GM12874 (cell line): Measurements from ENCODE around the gene SLC27A3.

Experiments used
- TF ChIP-seq, protein P1 (sequence below): IDR thresholded peaks from 2 replicates; pipeline ENCODE4 v1.5.1; 2011; ENCODE audit warnings: low read depth, mild to moderate bottlenecking, control low read depth, low read length, moderate library complexity; ENCODE audit not compliant: insufficient read depth

The SLC27A3 gene

DNA sequence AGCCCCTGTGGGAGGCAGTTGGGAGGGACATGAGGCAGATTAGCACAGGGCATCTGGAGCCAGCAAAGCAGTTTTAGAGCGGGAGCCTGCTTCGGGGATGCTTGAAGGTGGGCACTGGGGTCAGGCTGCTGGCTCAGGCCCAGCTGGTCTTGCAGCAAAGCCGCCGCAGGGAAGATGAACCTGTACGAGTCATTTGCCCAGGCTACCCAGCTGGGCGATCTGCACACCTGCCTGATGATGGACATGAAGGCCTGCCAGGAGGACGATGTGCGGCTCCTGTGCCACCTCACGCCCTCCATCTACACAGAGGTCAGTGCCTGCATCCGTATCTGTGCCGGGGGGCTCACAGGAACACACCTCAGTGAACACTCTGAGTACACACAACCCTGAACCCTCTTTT is 7.7 kb upstream of the SLC27A3 start:
- TF ChIP-seq, protein P1, sequence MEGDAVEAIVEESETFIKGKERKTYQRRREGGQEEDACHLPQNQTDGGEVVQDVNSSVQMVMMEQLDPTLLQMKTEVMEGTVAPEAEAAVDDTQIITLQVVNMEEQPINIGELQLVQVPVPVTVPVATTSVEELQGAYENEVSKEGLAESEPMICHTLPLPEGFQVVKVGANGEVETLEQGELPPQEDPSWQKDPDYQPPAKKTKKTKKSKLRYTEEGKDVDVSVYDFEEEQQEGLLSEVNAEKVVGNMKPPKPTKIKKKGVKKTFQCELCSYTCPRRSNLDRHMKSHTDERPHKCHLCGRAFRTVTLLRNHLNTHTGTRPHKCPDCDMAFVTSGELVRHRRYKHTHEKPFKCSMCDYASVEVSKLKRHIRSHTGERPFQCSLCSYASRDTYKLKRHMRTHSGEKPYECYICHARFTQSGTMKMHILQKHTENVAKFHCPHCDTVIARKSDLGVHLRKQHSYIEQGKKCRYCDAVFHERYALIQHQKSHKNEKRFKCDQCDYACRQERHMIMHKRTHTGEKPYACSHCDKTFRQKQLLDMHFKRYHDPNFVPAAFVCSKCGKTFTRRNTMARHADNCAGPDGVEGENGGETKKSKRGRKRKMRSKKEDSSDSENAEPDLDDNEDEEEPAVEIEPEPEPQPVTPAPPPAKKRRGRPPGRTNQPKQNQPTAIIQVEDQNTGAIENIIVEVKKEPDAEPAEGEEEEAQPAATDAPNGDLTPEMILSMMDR: no peak

DNA sequence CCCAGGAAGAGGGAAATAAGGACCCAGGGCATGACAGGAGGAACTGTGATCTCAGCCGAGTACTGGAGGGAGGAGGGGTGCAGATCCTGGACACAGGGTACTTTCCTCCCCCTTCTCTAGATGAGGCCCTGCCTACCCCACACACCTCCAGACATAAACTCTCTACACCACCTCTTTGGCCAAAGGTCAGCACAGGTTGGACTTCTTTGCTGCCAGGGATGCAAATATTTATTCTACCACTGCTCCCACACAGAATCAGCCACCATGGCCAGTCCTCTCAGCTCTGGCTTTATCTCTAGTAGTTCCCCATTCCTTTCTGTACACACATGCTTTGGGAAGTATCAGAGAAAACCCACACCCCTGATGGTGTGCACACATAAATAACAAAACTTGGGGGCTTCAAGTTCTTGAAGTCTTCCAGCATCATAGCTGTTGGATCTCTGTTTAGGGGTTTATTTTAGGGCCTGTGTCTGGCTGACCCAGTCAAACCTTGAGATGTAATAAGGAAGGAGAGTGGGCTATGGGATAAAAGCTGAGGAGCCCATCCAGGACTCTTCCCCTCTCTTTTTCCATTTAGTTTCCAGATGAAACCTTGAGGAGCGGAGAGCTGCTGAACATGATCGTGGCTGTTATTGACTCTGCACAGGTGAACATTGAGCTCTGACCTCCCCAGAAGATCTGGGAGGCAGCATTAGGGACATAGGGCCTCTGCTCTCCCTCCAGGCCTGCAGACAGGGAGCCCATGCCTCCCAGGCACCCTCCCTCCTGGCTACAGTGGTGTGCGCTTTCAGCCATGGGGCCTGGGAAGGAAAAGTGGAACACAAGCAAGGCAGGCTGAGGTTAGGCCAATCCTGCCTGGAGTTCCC is 6.7 kb upstream of the SLC27A3 start:
- TF ChIP-seq, protein P1: no peak

DNA sequence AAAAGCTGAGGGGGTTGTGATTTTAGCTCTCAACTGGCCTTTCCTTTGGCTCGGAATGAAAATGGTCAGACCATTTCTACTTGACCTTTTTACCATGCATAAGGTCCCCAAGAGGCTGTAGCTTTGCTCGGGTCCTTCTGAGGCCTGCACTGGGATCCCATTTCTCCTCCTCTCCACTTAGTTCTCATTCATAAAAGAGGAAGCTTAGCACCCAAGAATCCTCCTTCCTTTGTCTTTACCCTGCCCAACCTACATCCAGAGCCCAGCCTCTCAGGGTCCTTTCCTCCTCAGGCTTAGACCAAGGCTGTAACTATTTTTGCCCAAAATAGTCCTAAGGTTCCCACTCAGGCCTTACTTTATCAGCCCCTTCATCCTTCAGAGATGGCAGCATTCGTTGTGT is 6.0 kb upstream of the SLC27A3 start:
- TF ChIP-seq, protein P1: no peak

DNA sequence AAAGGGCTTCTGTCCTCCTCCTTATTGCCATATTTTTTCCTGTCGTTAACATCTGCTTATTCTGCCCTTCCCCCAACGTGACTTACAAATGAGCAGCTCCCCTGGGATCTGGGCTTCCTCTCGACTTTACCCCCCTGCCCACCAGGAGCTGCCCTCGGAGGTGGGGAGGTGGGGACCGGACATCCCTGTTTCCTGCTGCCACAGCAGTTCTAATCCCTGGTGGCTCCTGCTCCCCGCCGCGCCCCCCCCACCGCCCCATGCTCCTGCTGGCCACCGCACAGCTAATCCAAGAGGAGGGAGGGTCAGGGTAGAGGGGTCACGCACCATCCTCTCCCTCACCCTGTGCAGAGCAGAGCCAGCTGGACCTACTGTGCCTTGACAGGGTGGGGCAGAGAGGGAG is 4.4 kb upstream of the SLC27A3 start:
- TF ChIP-seq, protein P1: no peak

DNA sequence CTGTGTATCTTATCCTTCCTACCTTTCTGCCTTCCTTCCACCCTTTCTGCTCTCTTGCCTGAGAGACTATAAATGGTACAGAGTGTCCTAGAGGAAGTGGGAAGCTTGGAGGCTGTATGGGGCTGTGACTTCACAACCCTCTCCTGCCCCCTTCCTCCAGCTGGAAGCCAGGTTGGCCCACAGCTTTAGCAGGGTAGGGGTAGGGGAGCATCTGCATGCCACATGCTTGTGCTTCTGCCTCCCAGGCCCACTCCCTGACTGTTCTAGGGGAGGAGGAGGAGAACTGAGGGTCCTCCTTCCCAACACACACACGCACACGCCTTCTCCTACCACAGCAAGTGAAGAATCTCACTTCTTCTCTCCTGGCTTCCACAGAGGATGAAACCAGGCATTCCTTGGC is 3.9 kb upstream of the SLC27A3 start:
- TF ChIP-seq, protein P1: no peak

DNA sequence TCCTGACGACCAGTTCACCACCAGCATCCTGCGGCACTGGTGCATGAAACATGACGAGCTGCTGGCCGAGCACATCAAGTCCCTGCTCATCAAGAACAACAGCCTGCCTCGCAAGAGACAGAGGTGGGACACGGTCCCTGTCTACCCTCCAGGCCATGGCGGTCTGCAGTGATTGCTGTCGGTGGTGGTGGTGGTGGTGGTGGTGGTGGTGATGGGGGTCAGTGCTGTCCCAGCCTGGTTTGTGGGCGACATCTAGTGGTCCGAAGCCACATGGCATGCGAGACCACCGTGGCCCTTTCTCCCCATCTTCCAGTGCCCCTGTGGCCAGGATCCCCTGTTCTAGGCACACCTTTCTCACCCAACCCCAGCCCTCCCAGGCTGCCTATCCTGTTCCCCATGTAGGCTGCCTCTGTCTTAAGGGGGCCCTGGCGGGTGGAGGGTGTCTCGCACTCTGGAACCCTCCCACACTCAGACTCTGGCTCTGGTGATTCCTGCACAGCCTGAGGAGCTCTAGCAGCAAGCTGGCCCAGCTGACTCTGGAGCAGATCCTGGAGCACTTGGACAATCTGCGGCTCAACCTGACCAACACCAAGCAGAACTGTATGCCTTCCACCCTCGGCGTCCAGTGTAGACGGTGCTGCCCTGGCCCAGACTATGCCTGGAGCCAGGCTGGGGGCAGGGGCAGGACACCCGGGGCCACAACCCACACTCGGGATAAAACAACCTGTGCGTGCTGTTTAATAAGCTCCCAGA is 3.2 kb upstream of the SLC27A3 start:
- TF ChIP-seq, protein P1: peak; percentile 55

DNA sequence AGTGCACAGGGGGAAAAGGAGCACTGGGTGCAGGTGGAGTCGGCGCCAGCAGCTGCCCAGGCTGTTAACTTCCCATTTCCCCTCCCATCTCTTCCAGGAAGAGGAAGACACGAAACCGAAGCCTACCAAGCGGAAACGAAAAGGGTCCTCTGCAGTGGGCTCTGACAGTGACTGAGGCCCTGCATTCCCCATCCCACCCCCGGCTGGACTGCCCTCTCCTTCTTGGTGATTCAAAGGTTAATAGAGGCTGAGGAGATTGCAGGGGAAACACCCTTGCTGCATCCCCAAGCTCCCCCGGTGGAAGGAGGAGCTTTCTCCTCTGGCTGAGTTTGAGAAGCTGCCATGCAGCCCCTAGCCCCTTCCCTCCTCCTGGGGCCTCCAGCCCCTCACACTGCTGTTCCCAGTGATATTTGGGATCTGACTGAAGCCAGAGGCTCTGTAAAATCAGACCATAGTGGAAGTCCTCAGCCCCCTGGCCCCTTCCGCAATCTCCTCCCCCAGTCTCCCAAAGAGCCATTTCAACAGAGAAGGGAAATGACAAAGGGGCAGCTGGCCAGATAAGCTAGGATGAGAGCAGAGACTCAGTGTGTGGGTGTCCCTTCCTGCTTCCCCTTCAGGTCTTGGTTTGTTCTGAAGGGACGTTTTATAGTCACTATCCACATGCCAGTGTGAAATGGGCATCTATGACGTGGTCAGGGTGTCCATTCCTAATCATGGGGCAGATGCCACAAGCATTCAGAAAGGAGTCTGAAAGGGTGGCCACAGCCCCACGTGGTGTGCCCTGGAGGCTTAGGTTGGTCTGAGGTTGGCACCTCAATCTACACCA is 1.9 kb upstream of the SLC27A3 start:
- TF ChIP-seq, protein P1: no peak
